Measurements from ENCODE around the gene PLA2G6. TPM values are rescaled to one million over a fixed set of nuclear protein-coding genes. Genes with fewer than 3 reads are reported as not detected.

PLA2G6 gene
- total RNA-seq, 2 donors from 2014 or later, result 60.6 to 60.7 TPM

GRCh38 chr22:38139901-38140300, 41.7 kb downstream of the PLA2G6 start:
- no peaks in the 10 kb centered on the region for H3K4me1 Mint-ChIP-seq
- no peak overlapping the region for H3K27ac Mint-ChIP-seq
- peaks cover 56% of the 10 kb centered on the region for H3K36me3 Mint-ChIP-seq (ENCODE audit: low read depth)
- H3K36me3 ChIP-seq (ENCODE audit: control insufficient read depth, insufficient read depth, low read length), result peaks cover 4% of the 10 kb centered on the region
- H3K4me3 ChIP-seq (ENCODE audit: low read length), result no peak overlapping the region
- no peaks in the 10 kb centered on the region for H3K9me3 ChIP-seq (ENCODE audit: control insufficient read depth, low read length)
- no peak for DNase-seq
- H3K9ac ChIP-seq (ENCODE audit: extremely low read depth, low read length, poor library complexity, severe bottlenecking), result no peak overlapping the region
- no peak for TF ChIP-seq CTCF (conservative IDR thresholded peaks at IDR 0.05)
- H3K27ac ChIP-seq (ENCODE audit: low read depth, low read length), result no peak overlapping the region
- H3K9me3 Mint-ChIP-seq, result no peaks in the 10 kb centered on the region
- no peaks in the 10 kb centered on the region for H3K4me1 ChIP-seq (ENCODE audit: control insufficient read depth, insufficient read depth, low read length)
- no peaks in the 10 kb centered on the region for H3K27me3 Mint-ChIP-seq (ENCODE audit: insufficient read depth)
- 94 to 96% methylated on average over 11 of the region's 11 CpGs for WGBS, 2 experiments (ENCODE audit: insufficient coverage in 1 of 2, insufficient read length in 1 of 2)
- H3K4me3 Mint-ChIP-seq, result no peak overlapping the region
- H3K27me3 ChIP-seq (ENCODE audit: control insufficient read depth, insufficient read depth, low read length, poor library complexity, severe bottlenecking), result no peaks in the 10 kb centered on the region

GRCh38 chr22:38138961-38139360, 42.7 kb downstream of the PLA2G6 start:
- Histone ChIP-seq H3K4me3 (ENCODE audit: low read length) (no peak overlapping the region), H3K36me3 (ENCODE audit: control insufficient read depth, insufficient read depth, low read length) (peaks cover 4% of the 10 kb centered on the region), H3K9ac (ENCODE audit: extremely low read depth, low read length, poor library complexity, severe bottlenecking) (no peak overlapping the region), H3K27me3 (ENCODE audit: control insufficient read depth, insufficient read depth, low read length, poor library complexity, severe bottlenecking) (no peaks in the 10 kb centered on the region), H3K4me1 (ENCODE audit: control insufficient read depth, insufficient read depth, low read length) (no peaks in the 10 kb centered on the region), H3K9me3 (ENCODE audit: control insufficient read depth, low read length) (no peaks in the 10 kb centered on the region), H3K27ac (ENCODE audit: low read depth, low read length) (no peak overlapping the region)
- no peak for TF ChIP-seq CTCF (conservative IDR thresholded peaks at IDR 0.05)
- no peak for DNase-seq
- 93 to 100% methylated on average over 3 to 4 of the region's 5 CpGs for WGBS, 2 experiments (ENCODE audit: insufficient coverage in 1 of 2, insufficient read length in 1 of 2)
- Mint-ChIP-seq H3K4me3 (no peak overlapping the region), H3K27ac (no peak overlapping the region), H3K27me3 (ENCODE audit: insufficient read depth) (no peaks in the 10 kb centered on the region), H3K9me3 (no peaks in the 10 kb centered on the region), H3K4me1 (no peaks in the 10 kb centered on the region), H3K36me3 (ENCODE audit: low read depth) (peaks cover 58% of the 10 kb centered on the region)

GRCh38 chr22:38137876-38138687, 43.5 kb downstream of the PLA2G6 start:
- Histone ChIP-seq H3K4me1 (ENCODE audit: control insufficient read depth, insufficient read depth, low read length) (no peaks in the 10 kb centered on the region), H3K9me3 (ENCODE audit: control insufficient read depth, low read length) (no peaks in the 10 kb centered on the region), H3K4me3 (ENCODE audit: low read length) (no peak overlapping the region), H3K27me3 (ENCODE audit: control insufficient read depth, insufficient read depth, low read length, poor library complexity, severe bottlenecking) (no peaks in the 10 kb centered on the region), H3K27ac (ENCODE audit: low read depth, low read length) (no peak overlapping the region), H3K9ac (ENCODE audit: extremely low read depth, low read length, poor library complexity, severe bottlenecking) (no peak overlapping the region), H3K36me3 (ENCODE audit: control insufficient read depth, insufficient read depth, low read length) (peaks cover 4% of the 10 kb centered on the region)
- H3K4me1 Mint-ChIP-seq, result no peaks in the 10 kb centered on the region
- no peak for DNase-seq
- peak overlapping the region; percentile 61 for H3K27ac Mint-ChIP-seq
- peaks cover 54% of the 10 kb centered on the region for H3K36me3 Mint-ChIP-seq (ENCODE audit: low read depth)
- no peaks in the 10 kb centered on the region for H3K9me3 Mint-ChIP-seq
- no peak for TF ChIP-seq CTCF (conservative IDR thresholded peaks at IDR 0.05)
- 96 to 99% methylated on average over 8 to 9 of the region's 9 CpGs for WGBS, 2 experiments (ENCODE audit: insufficient coverage in 1 of 2, insufficient read length in 1 of 2)
- H3K4me3 Mint-ChIP-seq, result no peak overlapping the region
- no peaks in the 10 kb centered on the region for H3K27me3 Mint-ChIP-seq (ENCODE audit: insufficient read depth)
